PC-9 (cell line): Measurements from ENCODE around the gene TSHZ2.

Experiments used
- CTCF ChIP-seq: fragments of 200-600 bp; sonication (generic); conservative IDR thresholded peaks from 2 replicates; pipeline ENCODE4 v1.6.1; 2017; ENCODE audit warnings: mixed run types, antibody characterized with exemption, mild to moderate bottlenecking, moderate library complexity
- EZH2 ChIP-seq: fragments of 200-600 bp; sonication (generic); IDR thresholded peaks from 2 replicates; pipeline ENCODE4 v1.8.0; 2017; ENCODE audit warnings: antibody characterized with exemption, low read depth

GRCh38 chr20:53529658-53530057 lies 557.5 kb downstream of the TSHZ2 start:
- no peak for TF ChIP-seq CTCF
- TF ChIP-seq EZH2: no peak
